MV-4-11 (cell line): ENCODE results near the gene ARHGAP21.

Source experiments
- DNase-seq: peaks from one replicate; lab custom pipeline; 2025; lab: John Stamatoyannopoulos, UW

ARHGAP21 gene

GRCh38 chr10:24574161-24574560 is 149.5 kb downstream of the ARHGAP21 start:
- no peak for DNase-seq

- no peak for DNase-seq
Measured at GRCh38 chr10:24571870-24572450, 151.7 kb downstream of the ARHGAP21 start.

GRCh38 chr10:24570658-24571426 is 152.8 kb downstream of the ARHGAP21 start:
- DNase-seq: no peak

GRCh38 chr10:24569828-24570657 is 153.6 kb downstream of the ARHGAP21 start:
- DNase-seq: no peak

GRCh38 chr10:24569330-24569796 is 154.3 kb downstream of the ARHGAP21 start:
- no peak for DNase-seq

GRCh38 chr10:24568042-24568441 is 155.6 kb downstream of the ARHGAP21 start:
- no peak for DNase-seq

- no peak for DNase-seq
Measured at GRCh38 chr10:24561453-24561852, 162.2 kb downstream of the ARHGAP21 start.

- peak; percentile 41 for DNase-seq
Measured at GRCh38 chr10:24556750-24557742, 166.6 kb downstream of the ARHGAP21 start.

GRCh38 chr10:24556126-24556749 is 167.4 kb downstream of the ARHGAP21 start:
- peak; percentile 1 for DNase-seq

- DNase-seq: no peak
Measured at GRCh38 chr10:24554036-24554435, 169.7 kb downstream of the ARHGAP21 start.

GRCh38 chr10:24553051-24553612 is 170.6 kb downstream of the ARHGAP21 start:
- DNase-seq: no peak

- DNase-seq: no peak
Measured at GRCh38 chr10:24552346-24553016, 171.2 kb downstream of the ARHGAP21 start.

GRCh38 chr10:24551161-24551560 is 172.5 kb downstream of the ARHGAP21 start:
- no peak for DNase-seq

GRCh38 chr10:24550680-24551079 is 173.0 kb downstream of the ARHGAP21 start:
- DNase-seq: no peak

- no peak for DNase-seq
Measured at GRCh38 chr10:24545585-24545984, 178.1 kb downstream of the ARHGAP21 start.

- DNase-seq: no peak
Measured at GRCh38 chr10:24544776-24545175, 178.9 kb downstream of the ARHGAP21 start.

- no peak for DNase-seq
Measured at GRCh38 chr10:24542314-24543270, 181.1 kb downstream of the ARHGAP21 start.

- no peak for DNase-seq
Measured at GRCh38 chr10:24541239-24541753, 182.4 kb downstream of the ARHGAP21 start.

- DNase-seq: no peak
Measured at GRCh38 chr10:24536636-24537035, 187.1 kb downstream of the ARHGAP21 start.
